ENCODE data around the gene BAIAP2.
"Not testable (repeated sequence)": the region's sequence is repeated elsewhere in the genome, so short reads cannot be mapped to it uniquely, and the experiment has no call there.

The BAIAP2 gene

DNA sequence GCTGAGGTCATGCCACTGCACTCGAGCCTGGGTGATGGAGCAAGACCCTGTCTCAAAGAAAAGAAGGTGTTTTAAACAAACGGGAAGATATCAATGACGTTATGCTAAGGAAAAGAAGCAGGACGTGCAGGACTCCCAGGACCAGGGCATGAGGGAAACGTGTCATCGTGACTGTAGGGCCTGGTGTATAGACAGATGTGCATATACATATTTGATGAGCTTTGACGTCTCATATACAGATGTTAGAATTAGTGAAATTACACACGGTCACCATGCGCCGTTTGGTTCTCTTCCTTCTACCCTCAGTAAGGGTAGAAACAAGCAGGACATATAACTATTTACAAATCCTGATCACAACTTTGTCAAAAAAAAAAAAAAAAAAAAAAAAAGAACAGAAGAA is 112.8 kb downstream of the BAIAP2 start:
- DNase-seq, result no peak

DNA sequence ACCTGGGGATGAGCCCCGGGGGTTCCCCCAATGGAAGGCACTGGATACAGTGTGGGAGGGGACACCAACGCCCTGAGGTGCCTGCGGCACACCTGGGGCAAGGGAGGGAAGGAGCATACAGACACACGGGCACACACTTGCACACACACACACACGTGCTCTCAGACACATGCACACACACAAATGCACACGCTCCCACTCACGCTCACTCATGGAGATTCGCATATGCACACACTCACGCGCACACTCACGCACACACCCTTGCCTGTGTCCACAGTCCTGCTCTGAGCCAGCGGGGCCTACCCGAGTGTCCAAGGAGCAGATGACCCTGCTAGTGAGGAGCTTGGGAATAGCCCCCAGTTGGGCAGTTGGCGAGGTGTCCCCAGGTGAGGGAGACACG is 113.6 kb downstream of the BAIAP2 start:
- DNase-seq, result no peak

- DNase-seq, result no peak
Observed at GRCh38 chr17:81148986-81149533, 114.1 kb downstream of the BAIAP2 start.

DNA sequence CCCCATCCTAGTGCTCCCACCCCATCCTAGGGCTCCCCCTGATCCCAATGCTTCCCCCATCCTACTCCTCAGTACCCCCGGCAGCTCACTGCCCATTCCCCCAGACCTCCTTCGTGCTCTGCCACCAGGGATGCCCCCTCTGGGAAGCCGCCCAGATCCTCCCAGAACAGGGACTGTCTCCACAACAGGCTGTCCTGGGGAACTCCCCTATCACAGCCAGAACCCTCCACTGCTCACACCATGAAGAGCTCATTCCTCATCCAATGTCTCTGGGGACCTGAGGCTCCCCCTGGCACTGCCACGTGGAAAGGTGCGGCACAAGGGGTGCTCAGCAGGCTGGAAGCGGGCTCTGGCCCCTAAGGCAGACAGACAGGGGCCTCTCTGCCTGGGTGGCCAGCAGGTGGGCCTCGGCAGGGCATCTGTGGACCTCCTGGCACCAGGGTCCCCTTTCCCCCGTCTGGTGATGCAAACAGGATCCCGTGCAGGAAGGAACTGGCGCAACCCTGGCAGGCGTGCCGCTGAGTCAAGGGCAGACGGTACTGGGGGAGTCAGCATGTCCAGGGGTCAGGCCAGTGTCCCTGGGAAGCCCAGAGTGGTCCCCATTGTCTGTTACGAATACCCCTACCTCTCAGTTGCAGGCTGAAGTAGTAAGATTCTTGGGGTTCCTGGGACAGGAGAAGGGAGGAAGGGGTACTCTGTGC is 115.6 kb downstream of the BAIAP2 start:
- DNase-seq, result no peak

DNA sequence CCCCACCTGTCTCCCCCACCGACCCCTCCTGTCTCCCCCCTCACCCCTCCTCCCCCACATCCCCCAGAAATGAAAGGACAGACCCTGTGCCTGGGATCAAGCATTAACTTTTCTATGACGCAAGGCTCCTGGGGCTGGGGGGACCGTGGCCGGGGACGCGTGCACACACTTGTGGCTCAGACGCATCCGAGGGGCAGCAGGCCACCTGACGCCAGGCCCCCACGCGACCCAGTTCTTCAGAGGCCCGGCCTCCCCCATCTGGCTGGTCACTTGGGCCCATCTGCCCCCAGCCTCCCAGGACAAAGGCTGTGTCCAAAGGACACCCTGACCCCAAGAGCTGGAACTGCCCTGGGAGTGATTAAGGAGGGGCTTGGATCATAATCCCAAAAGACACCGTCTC is 116.3 kb downstream of the BAIAP2 start:
- no peak for DNase-seq

- DNase-seq, result no peak
Observed at GRCh38 chr17:81152288-81152828, 117.4 kb downstream of the BAIAP2 start.

GRCh38 chr17:81153340-81153803 is 118.4 kb downstream of the BAIAP2 start:
- peak; percentile 7 for DNase-seq

DNA sequence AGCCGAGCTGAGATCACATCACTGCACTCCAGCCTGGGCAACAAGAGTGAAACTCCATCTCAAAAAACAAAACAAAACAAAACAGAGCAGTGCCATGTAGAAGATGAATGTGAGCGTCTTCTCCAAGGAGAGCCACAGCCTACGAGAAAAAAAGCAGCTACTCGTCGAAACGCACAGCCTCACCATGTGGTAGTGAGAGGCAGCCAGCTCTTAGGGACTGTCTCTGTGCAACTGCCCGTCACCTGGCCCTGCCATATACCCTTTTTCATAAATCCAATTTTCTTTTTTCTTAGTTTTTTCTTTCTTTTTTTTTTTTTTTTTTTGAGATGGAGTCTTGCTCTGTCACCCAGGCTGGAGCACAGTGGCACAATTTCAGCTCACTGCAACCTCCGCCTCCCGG is 119.1 kb downstream of the BAIAP2 start:
- not testable (repeated sequence) for DNase-seq

GRCh38 chr17:81154961-81155360 is 120.0 kb downstream of the BAIAP2 start:
- DNase-seq, result no peak

GRCh38 chr17:81156866-81157805 is 122.2 kb downstream of the BAIAP2 start:
- DNase-seq, result no peak

- DNase-seq, result no peak
Observed at GRCh38 chr17:81157848-81158687, 123.1 kb downstream of the BAIAP2 start.

GRCh38 chr17:81158688-81159590 is 124.0 kb downstream of the BAIAP2 start:
- DNase-seq, result no peak

GRCh38 chr17:81159611-81160265 is 124.8 kb downstream of the BAIAP2 start:
- DNase-seq, result no peak

- no peak for DNase-seq
Observed at GRCh38 chr17:81160306-81160705, 125.4 kb downstream of the BAIAP2 start.

GRCh38 chr17:81160747-81161453 is 125.9 kb downstream of the BAIAP2 start:
- no peak for DNase-seq

GRCh38 chr17:81161536-81161935 is 126.6 kb downstream of the BAIAP2 start:
- DNase-seq, result no peak

GRCh38 chr17:81161972-81162371 is 127.0 kb downstream of the BAIAP2 start:
- no peak for DNase-seq

DNA sequence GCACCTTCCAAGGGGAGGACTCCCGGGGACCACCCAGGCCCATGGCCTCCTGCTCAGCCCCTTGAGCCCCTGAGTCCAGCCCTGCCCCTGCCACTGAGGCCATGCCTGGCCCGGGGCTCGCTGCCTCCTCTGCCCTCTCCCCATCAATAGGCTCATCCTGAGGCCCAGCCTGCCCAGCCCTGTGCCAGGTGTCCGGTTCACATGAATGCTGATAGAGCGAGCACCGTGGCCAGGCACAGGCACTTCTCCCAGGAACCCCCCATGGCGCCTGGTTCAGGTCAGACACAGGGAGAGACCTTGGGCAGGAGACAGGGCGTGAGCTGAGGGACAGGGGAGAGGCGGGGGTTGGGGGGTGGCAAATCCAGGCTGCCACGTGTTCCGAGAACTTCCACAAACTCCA is 127.5 kb downstream of the BAIAP2 start:
- no peak for DNase-seq

- no peak for DNase-seq
Observed at GRCh38 chr17:81163051-81163695, 128.2 kb downstream of the BAIAP2 start.
